ENCODE data around the gene SLC66A2.

- TF ChIP-seq CTCF (IDR thresholded peaks at IDR 0.05 in 8 of 11, conservative IDR thresholded peaks at IDR 0.05 in 3 of 11) (no peak), POLR2AphosphoS5 (IDR thresholded peaks at IDR 0.05) (no peak)
Measured at GRCh38 chr18:79939096-79939495, 12.4 kb downstream of the SLC66A2 start.
